ENCODE measurements around the gene CST7.

The CST7 gene

GRCh38 chr20:24969186-24970029 lies 20.3 kb downstream of the CST7 start:
- no peak for TF ChIP-seq CTCF (IDR thresholded peaks at IDR 0.05; ENCODE audit: control extremely low read depth, extremely low read depth, low read depth, missing control alignments)
- ChIA-PET CTCF (no interaction called here), POLR2A (no interaction called here)
- no peak for DNase-seq (ENCODE audit: extremely low spot score)

- ChIA-PET CTCF (no interaction called here), POLR2A (no interaction called here)
- DNase-seq (ENCODE audit: extremely low spot score), result no peak
- TF ChIP-seq CTCF (IDR thresholded peaks at IDR 0.05; ENCODE audit: control extremely low read depth, extremely low read depth, low read depth, missing control alignments), result no peak
Measured at GRCh38 chr20:24970030-24970553, 21.0 kb downstream of the CST7 start.

GRCh38 chr20:24970754-24971153 lies 21.7 kb downstream of the CST7 start:
- ChIA-PET CTCF (no interaction called here), POLR2A (no interaction called here)
- TF ChIP-seq CTCF (IDR thresholded peaks at IDR 0.05; ENCODE audit: control extremely low read depth, extremely low read depth, low read depth, missing control alignments), result no peak
- DNase-seq (ENCODE audit: extremely low spot score), result no peak

- no peak for DNase-seq (ENCODE audit: extremely low spot score)
- no peak for TF ChIP-seq CTCF (IDR thresholded peaks at IDR 0.05; ENCODE audit: control extremely low read depth, extremely low read depth, low read depth, missing control alignments)
- POLR2A ChIA-PET, result no interaction called here
- CTCF ChIA-PET, result no interaction called here
Measured at GRCh38 chr20:24971376-24972101, 22.5 kb downstream of the CST7 start.

GRCh38 chr20:24972341-24972740 lies 23.3 kb downstream of the CST7 start:
- TF ChIP-seq CTCF (IDR thresholded peaks at IDR 0.05; ENCODE audit: control extremely low read depth, extremely low read depth, low read depth, missing control alignments), result no peak
- CTCF ChIA-PET, result no interaction called here
- DNase-seq (ENCODE audit: extremely low spot score), result no peak
- POLR2A ChIA-PET, result no interaction called here

GRCh38 chr20:24977336-24977735 lies 28.3 kb downstream of the CST7 start:
- CTCF ChIA-PET, result interaction anchor here (1.2 to 1.7 kb wide), 3 partner anchors 11 to 47 kb away, joined by 4 to 5 read pairs (median 4); no protein-coding TSS in a partner anchor
- DNase-seq (ENCODE audit: extremely low spot score), result no peak
- POLR2A ChIA-PET, result no interaction called here
- no peak for TF ChIP-seq CTCF (IDR thresholded peaks at IDR 0.05; ENCODE audit: control extremely low read depth, extremely low read depth, low read depth, missing control alignments)
